Endothelial cell of umbilical vein (primary cell): ENCODE measurements around the gene C19orf85.

Experiments
- CTCF ChIP-seq, 2 donors: IDR thresholded peaks; 1 replicate in 1 of 2; 2 replicates in 1 of 2; pipeline ENCODE4 v1.5.1; 2011; ENCODE audit warnings: low read length in 2 of 2, mild to moderate bottlenecking in 2 of 2, moderate library complexity in 2 of 2, control low read depth in 1 of 2, inconsistent platforms in 1 of 2, low read depth in 1 of 2; ENCODE audit not compliant: insufficient read depth in 1 of 2; ENCODE audit errors: extremely low read depth in 1 of 2
- EZH2 ChIP-seq: IDR thresholded peaks from 2 replicates; pipeline ENCODE4 v1.6.1; 2012; ENCODE audit warnings: borderline replicate concordance, low read depth, mild to moderate bottlenecking, moderate library complexity, low read length, inconsistent platforms; ENCODE audit not compliant: severe bottlenecking
- GATA2 ChIP-seq: IDR thresholded peaks from 2 replicates; pipeline ENCODE4 v1.7.0; 2011; ENCODE audit warnings: low read depth, mild to moderate bottlenecking, moderate library complexity, mixed read lengths, low read length; ENCODE audit not compliant: insufficient read length, insufficient read depth
- JUN ChIP-seq: IDR thresholded peaks from 2 replicates; pipeline ENCODE4 v1.6.1; 2011; ENCODE audit warnings: borderline replicate concordance, low read depth; ENCODE audit not compliant: insufficient read length, insufficient read depth
- MAX ChIP-seq: IDR thresholded peaks from 2 replicates; pipeline ENCODE4 v1.6.1; 2011; ENCODE audit not compliant: insufficient read depth, insufficient read length
- POLR2A ChIP-seq: IDR thresholded peaks from 2 replicates; pipeline ENCODE4 v1.6.1; 2012; ENCODE audit warnings: low read depth, mild to moderate bottlenecking, control low read depth, low read length
- POLR2AphosphoS5 ChIP-seq: IDR thresholded peaks from 2 replicates; pipeline ENCODE4 v1.6.1; 2012; ENCODE audit warnings: low read depth, mild to moderate bottlenecking, control low read depth, low read length, moderate library complexity; ENCODE audit not compliant: insufficient read depth

- TF ChIP-seq EZH2 (no peak), CTCF (IDR thresholded peaks at IDR 0.05; ENCODE audit: extremely low read depth in 1 of 2, insufficient read depth in 1 of 2, low read depth in 1 of 2, low read length in 2 of 2) (no peak), MAX (no peak), POLR2A (no peak), POLR2AphosphoS5 (no peak), JUN (no peak), GATA2 (no peak)
These were observed 14.5 kb upstream of the C19orf85 start for GRCh38 chr19:55479045-55479444.
